ENCODE results near the gene OR9A2.
A peak's percentile ranks its signal among the peaks of the same experiment; 100 is the strongest.

OR9A2 gene, protein sequence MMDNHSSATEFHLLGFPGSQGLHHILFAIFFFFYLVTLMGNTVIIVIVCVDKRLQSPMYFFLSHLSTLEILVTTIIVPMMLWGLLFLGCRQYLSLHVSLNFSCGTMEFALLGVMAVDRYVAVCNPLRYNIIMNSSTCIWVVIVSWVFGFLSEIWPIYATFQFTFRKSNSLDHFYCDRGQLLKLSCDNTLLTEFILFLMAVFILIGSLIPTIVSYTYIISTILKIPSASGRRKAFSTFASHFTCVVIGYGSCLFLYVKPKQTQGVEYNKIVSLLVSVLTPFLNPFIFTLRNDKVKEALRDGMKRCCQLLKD

DNA sequence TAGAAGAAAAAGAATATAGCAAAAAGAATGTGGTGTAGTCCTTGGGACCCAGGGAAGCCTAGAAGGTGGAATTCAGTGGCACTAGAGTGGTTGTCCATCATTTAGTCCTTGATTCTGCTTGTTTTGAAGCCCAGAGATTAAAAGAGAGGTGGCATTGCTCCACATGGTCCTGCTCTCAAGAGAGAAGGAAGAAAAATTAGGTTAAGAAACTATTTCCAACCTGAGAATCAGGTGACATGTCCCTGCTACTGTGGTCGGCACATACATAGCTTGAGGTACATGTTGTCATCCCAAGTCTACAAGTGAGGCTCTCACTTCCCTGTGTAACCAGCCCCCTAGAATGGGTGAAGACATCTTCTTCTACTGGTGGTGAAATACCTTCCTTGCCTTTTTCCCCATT is at the start of gene OR9A2:
Gene OR9A2, minus strand, starts transcription at position 101 of the 400 bp plus-strand sequence. Its CDS starts 0 bp downstream, at position 101.
- no peak within 1 kb of the TSS for H3K4me3 ChIP-seq (ENCODE audit: low read length)
- TF ChIP-seq, protein P1, sequence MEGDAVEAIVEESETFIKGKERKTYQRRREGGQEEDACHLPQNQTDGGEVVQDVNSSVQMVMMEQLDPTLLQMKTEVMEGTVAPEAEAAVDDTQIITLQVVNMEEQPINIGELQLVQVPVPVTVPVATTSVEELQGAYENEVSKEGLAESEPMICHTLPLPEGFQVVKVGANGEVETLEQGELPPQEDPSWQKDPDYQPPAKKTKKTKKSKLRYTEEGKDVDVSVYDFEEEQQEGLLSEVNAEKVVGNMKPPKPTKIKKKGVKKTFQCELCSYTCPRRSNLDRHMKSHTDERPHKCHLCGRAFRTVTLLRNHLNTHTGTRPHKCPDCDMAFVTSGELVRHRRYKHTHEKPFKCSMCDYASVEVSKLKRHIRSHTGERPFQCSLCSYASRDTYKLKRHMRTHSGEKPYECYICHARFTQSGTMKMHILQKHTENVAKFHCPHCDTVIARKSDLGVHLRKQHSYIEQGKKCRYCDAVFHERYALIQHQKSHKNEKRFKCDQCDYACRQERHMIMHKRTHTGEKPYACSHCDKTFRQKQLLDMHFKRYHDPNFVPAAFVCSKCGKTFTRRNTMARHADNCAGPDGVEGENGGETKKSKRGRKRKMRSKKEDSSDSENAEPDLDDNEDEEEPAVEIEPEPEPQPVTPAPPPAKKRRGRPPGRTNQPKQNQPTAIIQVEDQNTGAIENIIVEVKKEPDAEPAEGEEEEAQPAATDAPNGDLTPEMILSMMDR (conservative IDR thresholded peaks at IDR 0.05; ENCODE audit: low read length) = no peak
- no peak for DNase-seq (ENCODE audit: low read depth)

DNA sequence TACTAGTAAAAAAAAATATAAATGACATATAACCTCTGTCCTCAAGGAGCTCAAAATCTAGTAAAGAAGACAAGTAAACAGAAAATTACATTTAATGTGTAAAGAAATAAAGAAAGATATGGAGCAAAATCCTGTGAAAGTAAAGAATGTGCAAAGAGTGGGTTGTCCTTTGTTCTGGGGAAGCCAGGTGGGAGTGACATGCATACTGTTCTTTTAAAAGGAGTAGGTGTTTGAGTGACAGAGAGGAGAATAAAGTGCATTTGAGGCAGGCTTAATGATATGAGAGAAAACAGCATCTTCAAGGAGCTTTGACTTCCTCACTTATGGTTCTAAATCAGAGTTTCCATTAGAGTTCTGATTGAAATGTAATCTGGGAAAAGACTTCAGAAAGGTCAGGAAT is 47.2 kb upstream of the OR9A2 start:
- TF ChIP-seq, protein P1 (conservative IDR thresholded peaks at IDR 0.05; ENCODE audit: low read length) = no peak
- DNase-seq (ENCODE audit: low read depth) = no peak
- no peak overlapping the region for H3K4me3 ChIP-seq (ENCODE audit: low read length)

DNA sequence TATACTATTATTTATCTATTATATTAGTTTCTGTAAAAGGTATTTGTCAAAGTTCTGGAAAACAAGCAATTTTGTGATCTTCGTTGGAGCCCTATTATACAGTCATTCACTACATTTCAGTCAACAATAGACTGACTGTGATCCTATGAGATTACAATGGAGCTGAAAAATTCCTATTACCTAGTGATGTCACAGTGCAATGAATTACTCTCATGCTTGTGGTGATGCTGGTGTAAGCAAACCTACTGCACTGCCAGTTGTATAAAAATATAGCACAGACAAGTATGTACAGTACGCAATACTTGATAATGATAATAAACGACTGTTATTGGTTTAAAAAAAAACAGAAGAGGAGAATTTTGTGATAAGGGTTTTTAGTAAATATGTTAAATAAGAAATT is 46.6 kb upstream of the OR9A2 start:
- peak; percentile 51 for DNase-seq (ENCODE audit: low read depth)
- TF ChIP-seq, protein P1 (conservative IDR thresholded peaks at IDR 0.05; ENCODE audit: low read length) = no peak
- H3K4me3 ChIP-seq (ENCODE audit: low read length) = no peak overlapping the region

DNA sequence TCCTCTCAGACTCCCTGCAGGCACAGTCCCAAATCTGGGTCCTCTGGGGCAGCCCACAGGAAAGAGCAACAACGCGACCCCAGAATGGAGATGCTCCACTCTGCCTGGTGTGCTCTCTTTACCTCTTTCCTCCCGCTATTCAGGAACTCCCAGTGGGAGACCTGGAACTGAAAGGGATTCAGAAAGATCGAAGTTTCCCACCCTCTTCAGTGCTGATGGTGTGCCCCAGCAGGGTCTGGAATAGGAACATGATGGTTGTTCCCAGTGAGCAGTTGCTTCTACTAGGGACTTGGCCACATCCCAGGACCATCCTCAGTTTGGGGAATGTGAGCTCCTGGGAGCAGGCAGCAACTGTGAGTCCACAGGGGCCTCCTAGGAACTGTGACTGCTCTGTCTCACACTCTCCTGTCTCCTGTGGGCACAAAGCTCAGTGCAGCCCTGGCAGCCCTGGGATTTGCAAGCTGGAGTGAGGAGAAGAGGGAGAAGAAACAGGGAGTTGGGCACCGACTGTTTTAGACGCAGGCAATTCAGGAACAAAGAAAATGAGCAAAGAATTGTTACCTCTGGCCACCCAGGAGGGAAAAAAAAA is 43.1 kb upstream of the OR9A2 start:
- TF ChIP-seq, protein P1 (conservative IDR thresholded peaks at IDR 0.05; ENCODE audit: low read length) = no peak
- no peak for DNase-seq (ENCODE audit: low read depth)
- no peak overlapping the region for H3K4me3 ChIP-seq (ENCODE audit: low read length)

DNA sequence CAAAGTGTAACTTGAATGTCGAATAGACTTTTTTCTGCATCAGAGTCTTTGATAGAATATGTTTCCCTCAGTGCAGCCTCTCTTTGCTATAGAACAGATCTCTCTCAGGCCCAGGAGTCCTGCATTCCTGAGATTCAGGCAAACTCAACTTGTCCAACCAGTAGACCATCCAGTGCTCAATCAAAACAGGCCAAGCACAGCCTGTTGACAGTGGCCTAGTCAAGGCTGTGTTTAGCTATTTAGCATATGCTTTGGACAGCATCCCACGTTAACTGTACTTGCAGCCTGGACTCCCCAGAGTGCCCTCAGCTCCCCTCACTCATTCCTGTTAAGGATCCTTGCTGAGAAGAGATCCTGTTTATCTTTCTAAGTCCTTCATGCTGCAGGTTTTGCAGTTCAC is 41.5 kb upstream of the OR9A2 start:
- TF ChIP-seq, protein P1 (conservative IDR thresholded peaks at IDR 0.05; ENCODE audit: low read length) = no peak
- H3K4me3 ChIP-seq (ENCODE audit: low read length) = no peak overlapping the region
- no peak for DNase-seq (ENCODE audit: low read depth)

DNA sequence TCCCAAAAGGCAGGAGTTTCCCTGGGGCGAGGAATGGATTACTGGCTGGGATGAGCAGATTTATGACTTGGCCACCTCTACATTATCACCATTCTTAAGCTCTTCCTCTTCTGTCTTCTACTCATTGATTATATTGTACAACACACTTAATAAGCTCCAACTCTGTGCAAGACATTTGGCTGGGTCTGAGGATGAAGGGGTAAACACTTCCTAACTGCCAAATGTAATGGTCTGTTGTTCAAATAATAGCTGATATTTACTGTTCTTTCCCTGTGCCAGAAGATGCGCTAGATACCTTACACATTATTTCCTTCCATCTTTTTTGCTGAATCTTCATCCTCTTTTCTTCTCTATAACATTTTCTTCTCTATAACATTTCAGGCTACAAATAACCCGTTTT is 36.8 kb upstream of the OR9A2 start:
- DNase-seq (ENCODE audit: low read depth) = no peak
- TF ChIP-seq, protein P1 (conservative IDR thresholded peaks at IDR 0.05; ENCODE audit: low read length) = no peak
- no peak overlapping the region for H3K4me3 ChIP-seq (ENCODE audit: low read length)

DNA sequence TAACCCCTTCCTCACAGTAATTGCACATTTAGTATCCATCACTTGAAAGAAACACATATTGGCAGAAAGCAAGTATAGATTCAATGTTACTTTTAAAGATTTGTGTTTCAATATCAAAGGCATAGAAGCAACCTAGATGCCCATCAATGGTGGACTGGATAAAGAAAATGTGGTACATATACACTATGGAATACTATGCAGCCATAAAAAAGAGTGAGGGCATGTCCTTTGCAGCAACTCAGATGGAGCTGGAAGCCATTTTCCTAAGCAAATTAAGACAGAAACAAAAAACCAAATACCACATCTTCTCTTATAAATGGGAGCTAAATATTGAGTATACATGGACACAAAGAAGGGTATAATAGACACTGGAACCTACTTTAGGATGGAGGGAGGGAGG is 28.8 kb upstream of the OR9A2 start:
- DNase-seq (ENCODE audit: low read depth) = no peak
- TF ChIP-seq, protein P1 (conservative IDR thresholded peaks at IDR 0.05; ENCODE audit: low read length) = no peak

More for the DNA sequence above, 28.8 kb upstream of the OR9A2 start:
- H3K4me3 ChIP-seq (ENCODE audit: low read length) = no peak overlapping the region
